ENCODE measurements around the gene MACROD1.

MACROD1 gene

DNA sequence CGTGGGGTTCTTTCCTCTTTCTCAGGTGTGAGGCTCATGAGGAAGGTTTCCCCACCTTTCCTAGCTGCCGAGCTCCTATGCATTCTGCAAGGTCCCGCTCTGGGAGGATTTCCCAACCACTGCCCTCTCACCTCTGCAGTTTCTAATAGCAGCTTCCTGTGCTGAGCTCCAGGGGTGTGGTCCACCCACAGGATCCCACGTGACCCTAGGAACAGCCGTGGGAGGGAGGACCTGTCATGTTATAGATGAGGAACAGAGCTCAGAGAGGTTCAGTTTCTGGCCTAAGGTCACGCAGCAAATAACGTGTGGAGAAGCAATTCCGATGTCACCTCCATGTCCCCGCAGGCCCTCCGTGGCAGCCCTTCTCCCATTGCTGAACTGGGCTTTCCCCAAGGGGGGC lies 91.7 kb downstream of the MACROD1 start:
- Histone ChIP-seq H3K36me3 (replicated peaks) (no peaks in the 10 kb centered on the region), H3K9me3 (no peaks in the 10 kb centered on the region), H3K4me1 (no peaks in the 10 kb centered on the region), H3K4me3 (no peak overlapping the region), H3K27me3 (ENCODE audit: low read depth) (no peaks in the 10 kb centered on the region)
- in situ Hi-C loops (cut with MboI; ENCODE audit: low sequenced_read_pairs), result no loop called here
- no peak for DNase-seq (ENCODE audit: low spot score in 2 of 2)

DNA sequence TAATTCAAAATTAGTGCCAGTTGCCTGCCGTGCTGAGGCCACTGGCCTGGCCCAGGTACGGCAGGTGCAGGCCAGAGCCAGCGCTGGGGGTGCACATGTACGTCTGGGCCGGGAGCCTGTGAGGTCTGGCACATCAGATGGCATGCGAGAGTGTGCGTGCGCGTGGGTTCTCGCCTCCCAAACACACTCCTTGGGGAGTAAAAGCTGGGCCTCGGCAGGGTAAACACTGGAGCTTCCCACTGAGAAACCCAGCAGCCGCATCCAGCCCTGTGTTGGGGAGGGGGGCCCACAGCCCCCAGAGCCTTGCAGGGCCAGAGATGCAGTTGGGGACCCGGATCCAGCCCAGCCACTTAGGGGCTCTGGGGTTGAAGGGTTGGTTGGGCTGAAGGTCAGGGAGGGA lies 92.4 kb downstream of the MACROD1 start:
- DNase-seq (ENCODE audit: low spot score in 2 of 2), result no peak
- no peaks in the 10 kb centered on the region for H3K36me3 ChIP-seq (replicated peaks)
- no peaks in the 10 kb centered on the region for H3K4me1 ChIP-seq
- in situ Hi-C loops (cut with MboI; ENCODE audit: low sequenced_read_pairs), result no loop called here
- no peak overlapping the region for H3K4me3 ChIP-seq
- no peaks in the 10 kb centered on the region for H3K27me3 ChIP-seq (ENCODE audit: low read depth)
- no peaks in the 10 kb centered on the region for H3K9me3 ChIP-seq

DNA sequence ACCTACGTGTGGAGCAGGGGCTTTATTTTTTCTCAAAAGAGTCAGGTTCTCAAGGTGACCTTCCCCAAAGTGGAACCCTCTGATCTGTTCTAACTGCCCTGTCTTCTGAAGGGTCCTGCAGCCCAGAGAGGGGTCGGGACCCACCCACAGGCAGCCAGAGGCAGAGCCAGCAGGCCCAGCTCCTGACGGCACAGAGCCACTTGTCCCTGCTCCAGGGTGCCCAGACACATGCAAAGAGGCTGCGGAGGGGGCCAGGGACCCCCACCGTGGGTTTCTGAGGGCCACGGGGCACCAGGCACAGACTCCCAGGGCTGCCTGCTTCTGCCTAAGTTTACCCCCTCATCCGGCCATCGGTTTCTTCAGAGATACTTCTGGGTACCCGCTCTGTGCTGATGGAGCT lies 93.0 kb downstream of the MACROD1 start:
- Histone ChIP-seq H3K9me3 (no peaks in the 10 kb centered on the region), H3K4me1 (no peaks in the 10 kb centered on the region), H3K27me3 (ENCODE audit: low read depth) (no peaks in the 10 kb centered on the region), H3K4me3 (no peak overlapping the region), H3K36me3 (replicated peaks) (no peaks in the 10 kb centered on the region)
- no peak for DNase-seq (ENCODE audit: low spot score in 2 of 2)
- in situ Hi-C loops (cut with MboI; ENCODE audit: low sequenced_read_pairs), result no loop called here

DNA sequence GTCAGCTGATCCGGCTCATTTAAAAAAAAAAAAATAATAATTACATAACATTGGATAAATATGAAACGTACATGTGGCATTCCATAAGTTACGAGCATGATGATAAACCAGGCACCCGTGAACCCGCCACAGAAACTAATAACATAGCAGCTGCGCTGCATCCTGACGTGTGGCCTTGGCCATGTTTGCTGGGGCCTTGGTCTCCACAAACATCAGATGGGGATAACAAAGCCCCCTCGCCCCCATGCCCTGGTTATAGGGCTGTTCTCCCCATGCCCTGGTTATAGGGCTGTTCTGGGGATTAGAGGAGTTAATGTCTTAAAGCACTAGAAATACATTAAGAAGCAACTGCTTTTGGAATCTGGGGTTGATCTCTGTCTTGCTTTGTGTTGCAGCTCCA lies 93.5 kb downstream of the MACROD1 start:
- H3K4me3 ChIP-seq, result no peak overlapping the region
- in situ Hi-C loops (cut with MboI; ENCODE audit: low sequenced_read_pairs), result no loop called here
- H3K9me3 ChIP-seq, result no peaks in the 10 kb centered on the region
- H3K4me1 ChIP-seq, result no peaks in the 10 kb centered on the region
- no peaks in the 10 kb centered on the region for H3K36me3 ChIP-seq (replicated peaks)
- H3K27me3 ChIP-seq (ENCODE audit: low read depth), result no peaks in the 10 kb centered on the region
- DNase-seq (ENCODE audit: low spot score in 2 of 2), result no peak

DNA sequence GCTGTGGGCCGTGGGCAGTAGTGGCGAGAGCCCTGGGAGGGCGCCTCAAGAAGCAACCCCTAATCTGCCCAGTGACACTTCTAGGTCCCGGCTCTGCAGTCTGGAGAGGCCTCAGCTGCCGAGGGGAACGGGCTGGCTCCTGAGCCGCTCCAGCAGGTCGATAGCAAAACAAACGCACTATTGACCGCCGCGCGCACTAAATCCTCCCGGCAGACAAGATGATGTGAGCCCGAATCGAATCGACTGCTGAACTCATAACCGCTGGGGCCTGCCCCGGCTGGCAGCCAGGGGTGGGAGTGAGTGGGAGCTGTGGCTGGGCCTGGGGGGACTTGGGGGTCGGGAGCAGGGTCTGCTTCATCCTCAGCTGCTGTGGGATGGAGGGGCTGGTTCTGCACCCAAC lies 94.1 kb downstream of the MACROD1 start:
- in situ Hi-C loops (cut with MboI; ENCODE audit: low sequenced_read_pairs), result no loop called here
- no peaks in the 10 kb centered on the region for H3K36me3 ChIP-seq (replicated peaks)
- no peaks in the 10 kb centered on the region for H3K27me3 ChIP-seq (ENCODE audit: low read depth)
- H3K9me3 ChIP-seq, result no peaks in the 10 kb centered on the region
- no peaks in the 10 kb centered on the region for H3K4me1 ChIP-seq
- no peak overlapping the region for H3K4me3 ChIP-seq
- DNase-seq (ENCODE audit: low spot score in 2 of 2), result no peak

DNA sequence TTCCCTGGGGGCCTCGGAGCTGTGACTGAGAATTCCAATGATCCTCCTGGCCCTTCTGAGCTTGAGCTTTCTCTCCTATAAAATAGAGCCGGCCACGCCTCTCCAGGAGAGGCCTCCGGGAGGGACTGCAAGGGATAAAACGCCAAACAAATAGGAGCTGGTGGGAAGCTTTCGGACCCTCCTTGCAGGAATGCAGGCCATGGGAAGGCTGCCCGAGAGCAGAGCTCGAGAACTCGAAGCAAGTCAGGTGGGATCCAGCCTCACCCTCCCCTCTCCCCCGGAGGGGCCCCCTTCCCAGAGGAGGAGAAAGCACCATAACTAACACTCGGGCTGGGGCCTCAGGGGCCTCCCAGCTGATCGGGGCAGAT lies 95.6 kb downstream of the MACROD1 start:
- DNase-seq (ENCODE audit: low spot score in 2 of 2), result peak; percentile 28 to 45
- Histone ChIP-seq H3K4me1 (no peaks in the 10 kb centered on the region), H3K9me3 (no peaks in the 10 kb centered on the region), H3K36me3 (replicated peaks) (no peaks in the 10 kb centered on the region), H3K27me3 (ENCODE audit: low read depth) (no peaks in the 10 kb centered on the region), H3K4me3 (no peak overlapping the region)
- in situ Hi-C loops (cut with MboI; ENCODE audit: low sequenced_read_pairs), result no loop called here

DNA sequence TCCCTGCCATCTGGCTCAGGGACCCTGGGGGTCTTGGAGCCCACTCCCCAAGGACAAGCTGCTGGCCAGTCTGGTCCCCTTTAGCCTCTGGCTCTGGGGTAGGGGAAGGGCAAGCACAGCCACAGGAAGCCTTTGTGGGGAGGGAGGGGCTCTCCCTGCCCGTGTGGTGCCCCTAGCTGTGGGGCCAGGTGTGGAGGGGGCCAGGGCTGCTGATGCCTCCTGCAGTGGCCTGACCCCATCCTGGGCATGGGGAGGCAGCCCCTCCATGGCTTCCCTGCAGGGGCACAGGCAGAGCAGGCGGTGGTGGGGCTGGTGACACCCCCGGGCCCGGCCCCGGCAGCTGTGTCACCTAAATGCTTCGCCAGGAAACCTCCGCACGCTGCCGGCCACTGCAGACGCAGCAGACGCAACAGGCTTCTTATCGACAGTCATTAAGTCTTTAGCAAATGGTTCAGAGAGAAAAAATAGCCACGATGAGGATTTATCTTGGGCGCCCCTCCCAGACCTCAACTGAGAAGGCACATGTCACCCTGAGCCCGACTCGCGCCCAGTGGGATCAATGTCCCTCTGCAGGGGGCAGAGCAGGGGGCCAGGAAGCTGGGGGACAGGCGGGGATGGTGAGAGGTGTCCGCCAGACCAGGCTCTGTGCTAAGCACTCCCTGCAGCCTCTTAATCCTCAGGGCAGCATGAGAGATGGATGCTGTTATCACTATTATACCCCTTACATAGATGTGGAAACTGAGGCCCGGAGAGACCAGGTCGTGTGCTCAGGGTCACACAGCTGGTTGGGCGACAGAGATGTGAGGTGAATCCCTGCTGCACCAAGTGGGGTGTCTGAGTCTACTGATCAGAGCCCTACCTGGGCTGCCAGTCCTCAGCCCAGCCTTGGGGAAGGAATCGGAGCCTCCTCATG lies 96.3 kb downstream of the MACROD1 start:
- H3K4me1 ChIP-seq, result no peaks in the 10 kb centered on the region
- in situ Hi-C loops (cut with MboI; ENCODE audit: low sequenced_read_pairs), result no loop called here
- H3K27me3 ChIP-seq (ENCODE audit: low read depth), result no peaks in the 10 kb centered on the region
- no peaks in the 10 kb centered on the region for H3K36me3 ChIP-seq (replicated peaks)
- no peaks in the 10 kb centered on the region for H3K9me3 ChIP-seq
- no peak for DNase-seq (ENCODE audit: low spot score in 2 of 2)
- no peak overlapping the region for H3K4me3 ChIP-seq

- no peaks in the 10 kb centered on the region for H3K36me3 ChIP-seq (replicated peaks)
- no peaks in the 10 kb centered on the region for H3K4me1 ChIP-seq
- no peaks in the 10 kb centered on the region for H3K9me3 ChIP-seq
- in situ Hi-C loops (cut with MboI; ENCODE audit: low sequenced_read_pairs), result no loop called here
- no peaks in the 10 kb centered on the region for H3K27me3 ChIP-seq (ENCODE audit: low read depth)
- DNase-seq (ENCODE audit: low spot score in 2 of 2), result no peak
- H3K4me3 ChIP-seq, result no peak overlapping the region
Measured at GRCh38 chr11:64068705-64069400, 97.1 kb downstream of the MACROD1 start.

GRCh38 chr11:64067230-64067993 lies 98.5 kb downstream of the MACROD1 start:
- DNase-seq (ENCODE audit: low spot score in 2 of 2), result no peak

DNA sequence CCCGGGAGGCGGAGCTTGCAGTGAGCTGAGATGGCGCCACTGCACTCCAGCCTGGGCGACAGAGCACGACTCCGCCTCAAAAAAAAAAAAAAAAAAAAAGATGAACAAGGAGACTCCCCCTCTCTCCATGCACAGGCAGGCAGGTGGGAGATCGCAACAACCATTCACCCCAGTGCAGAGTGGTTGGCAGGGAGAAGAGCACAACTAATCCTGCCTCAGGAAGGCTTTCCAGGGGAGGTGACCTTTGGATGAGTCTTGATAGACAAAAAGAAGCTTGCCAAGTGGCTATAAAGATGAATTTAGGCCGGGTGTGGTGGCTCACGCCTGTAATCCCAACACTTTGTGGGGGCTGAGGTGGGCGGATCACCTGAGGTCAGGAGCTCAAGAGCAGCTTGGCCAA lies 100.2 kb downstream of the MACROD1 start:
- in situ Hi-C loops (cut with MboI; ENCODE audit: low sequenced_read_pairs), result no loop called here
- no peak for DNase-seq (ENCODE audit: low spot score in 2 of 2)
- Histone ChIP-seq H3K27me3 (ENCODE audit: low read depth) (no peaks in the 10 kb centered on the region), H3K36me3 (replicated peaks) (no peaks in the 10 kb centered on the region), H3K4me1 (no peaks in the 10 kb centered on the region), H3K9me3 (no peaks in the 10 kb centered on the region), H3K4me3 (no peak overlapping the region)

More at GRCh38 chr11:64067230-64067993, 98.5 kb downstream of the MACROD1 start:
- Histone ChIP-seq H3K27me3 (ENCODE audit: low read depth) (no peaks in the 10 kb centered on the region), H3K36me3 (replicated peaks) (no peaks in the 10 kb centered on the region), H3K4me1 (no peaks in the 10 kb centered on the region), H3K9me3 (no peaks in the 10 kb centered on the region), H3K4me3 (no peak overlapping the region)
- in situ Hi-C loops (cut with MboI; ENCODE audit: low sequenced_read_pairs), result no loop called here

DNA sequence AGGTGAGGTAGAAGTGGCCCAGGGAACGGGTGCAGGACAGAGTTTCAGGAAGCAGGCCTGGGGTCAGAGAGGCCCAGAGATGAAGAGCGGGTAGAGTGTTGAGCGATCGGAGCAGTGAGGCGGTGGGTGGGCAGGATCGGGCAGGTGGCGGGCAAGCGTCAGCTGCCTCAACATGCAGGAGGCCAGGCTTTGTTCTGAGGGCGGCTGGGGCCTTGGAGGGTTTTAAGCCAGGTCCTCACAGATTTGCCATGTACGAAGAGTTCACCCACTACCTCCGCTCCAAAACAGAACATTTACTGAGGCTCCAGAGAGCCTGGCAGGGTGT lies 100.8 kb downstream of the MACROD1 start:
- Histone ChIP-seq H3K36me3 (replicated peaks) (no peaks in the 10 kb centered on the region), H3K4me3 (no peak overlapping the region), H3K9me3 (no peaks in the 10 kb centered on the region), H3K4me1 (no peaks in the 10 kb centered on the region), H3K27me3 (ENCODE audit: low read depth) (no peaks in the 10 kb centered on the region)
- in situ Hi-C loops (cut with MboI; ENCODE audit: low sequenced_read_pairs), result no loop called here
- no peak for DNase-seq (ENCODE audit: low spot score in 2 of 2)

DNA sequence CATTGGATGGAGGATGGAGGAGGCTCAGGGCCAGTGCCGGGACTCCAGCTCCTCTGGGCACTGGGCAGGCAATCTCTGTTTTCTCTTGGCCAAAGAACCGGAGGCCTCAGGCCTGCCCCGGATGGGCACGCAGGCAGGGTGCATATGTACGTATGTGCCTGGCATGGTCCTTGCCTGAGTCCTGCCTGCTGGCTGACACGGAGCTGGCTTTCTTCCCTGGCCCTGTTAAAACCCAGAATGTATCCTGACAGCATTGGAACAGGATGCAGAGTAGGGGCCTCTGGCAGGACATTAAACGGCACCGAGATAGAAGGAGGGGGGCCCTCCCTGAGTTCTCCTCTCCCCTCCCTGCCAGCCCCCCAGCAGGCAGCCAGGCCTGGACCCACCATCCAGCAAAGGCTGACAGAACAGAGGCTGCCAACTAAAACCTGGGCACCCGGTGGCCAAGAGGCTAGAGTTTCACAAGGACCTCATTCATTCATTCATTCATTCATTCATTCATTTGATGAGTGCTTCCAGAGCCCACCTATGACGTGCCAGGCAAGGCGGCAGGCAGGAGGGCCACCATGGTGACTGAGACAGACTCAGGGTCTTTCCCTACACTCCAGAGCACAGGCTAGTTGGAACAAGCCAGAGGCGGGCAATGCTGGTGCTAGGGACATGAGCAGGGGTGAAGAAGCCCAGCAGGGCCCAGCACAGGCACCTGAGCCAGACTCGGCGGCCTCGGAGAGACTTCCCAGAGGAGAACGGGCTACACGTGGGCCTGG lies 101.4 kb downstream of the MACROD1 start:
- no peak for DNase-seq (ENCODE audit: low spot score in 2 of 2)
- Histone ChIP-seq H3K4me3 (no peak overlapping the region), H3K36me3 (replicated peaks) (no peaks in the 10 kb centered on the region), H3K9me3 (no peaks in the 10 kb centered on the region), H3K4me1 (no peaks in the 10 kb centered on the region), H3K27me3 (ENCODE audit: low read depth) (no peaks in the 10 kb centered on the region)
- in situ Hi-C loops (cut with MboI; ENCODE audit: low sequenced_read_pairs), result no loop called here

GRCh38 chr11:64063777-64064176 lies 102.1 kb downstream of the MACROD1 start:
- Histone ChIP-seq H3K4me1 (no peaks in the 10 kb centered on the region), H3K4me3 (no peak overlapping the region), H3K9me3 (no peaks in the 10 kb centered on the region), H3K36me3 (replicated peaks) (no peaks in the 10 kb centered on the region), H3K27me3 (ENCODE audit: low read depth) (no peaks in the 10 kb centered on the region)
- in situ Hi-C loops (cut with MboI; ENCODE audit: low sequenced_read_pairs), result no loop called here
- no peak for DNase-seq (ENCODE audit: low spot score in 2 of 2)
